HL-60/S4 treated with phorbol 12-myristate 13-acetate at 8.2 ng/mL for 4 days and 3 days (cell line): ENCODE measurements around the gene RIMS4.

Experiments
- in situ Hi-C: fragments of 300-500 bp; cut with MboI; formaldehyde crosslinking; loops from 2 replicates; pipeline ENCODE4 v1.15.0; 2022; ENCODE audit warnings: low sequenced_read_pairs

RIMS4 gene

GRCh38 chr20:44810391-44811149 is at the start of gene RIMS4:
RIMS4 (minus strand) TSS chr20:44810546; CDS start chr20:44810271, 275 bp downstream.
- in situ Hi-C loops: no loop called here

GRCh38 chr20:44858606-44859360 is 48.4 kb upstream of the RIMS4 start:
- in situ Hi-C loops: no loop called here

- in situ Hi-C loops: no loop called here
These were observed 46.6 kb upstream of the RIMS4 start for GRCh38 chr20:44856856-44857448.

- in situ Hi-C loops: no loop called here
These were observed 46.1 kb upstream of the RIMS4 start for GRCh38 chr20:44856442-44856841.

- in situ Hi-C loops: no loop called here
These were observed 41.2 kb upstream of the RIMS4 start for GRCh38 chr20:44851545-44851944.

GRCh38 chr20:44850837-44851236 is 40.5 kb upstream of the RIMS4 start:
- in situ Hi-C loops: no loop called here

GRCh38 chr20:44850272-44850671 is 39.9 kb upstream of the RIMS4 start:
- in situ Hi-C loops: no loop called here

GRCh38 chr20:44849703-44850102 is 39.4 kb upstream of the RIMS4 start:
- in situ Hi-C loops: no loop called here

- in situ Hi-C loops: no loop called here
These were observed 38.1 kb upstream of the RIMS4 start for GRCh38 chr20:44848254-44849015.

GRCh38 chr20:44843876-44844275 is 33.5 kb upstream of the RIMS4 start:
- in situ Hi-C loops: no loop called here

- in situ Hi-C loops: no loop called here
These were observed 31.6 kb upstream of the RIMS4 start for GRCh38 chr20:44841955-44842354.

GRCh38 chr20:44840826-44841225 is 30.5 kb upstream of the RIMS4 start:
- in situ Hi-C loops: no loop called here

GRCh38 chr20:44839481-44839880 is 29.1 kb upstream of the RIMS4 start:
- in situ Hi-C loops: no loop called here

- in situ Hi-C loops: no loop called here
These were observed 28.2 kb upstream of the RIMS4 start for GRCh38 chr20:44838521-44838920.

- in situ Hi-C loops: no loop called here
These were observed 27.6 kb upstream of the RIMS4 start for GRCh38 chr20:44837946-44838345.

GRCh38 chr20:44836601-44837120 is 26.3 kb upstream of the RIMS4 start:
- in situ Hi-C loops: no loop called here

- in situ Hi-C loops: no loop called here
These were observed 25.4 kb upstream of the RIMS4 start for GRCh38 chr20:44835661-44836221.

GRCh38 chr20:44835116-44835515 is 24.8 kb upstream of the RIMS4 start:
- in situ Hi-C loops: no loop called here

GRCh38 chr20:44834693-44835092 is 24.3 kb upstream of the RIMS4 start:
- in situ Hi-C loops: no loop called here

GRCh38 chr20:44833437-44833836 is 23.1 kb upstream of the RIMS4 start:
- in situ Hi-C loops: no loop called here

- in situ Hi-C loops: no loop called here
These were observed 22.4 kb upstream of the RIMS4 start for GRCh38 chr20:44832724-44833123.
